Endometrial microvascular endothelial cells (primary cell): ENCODE measurements around the gene RASAL3. TPM values are rescaled to one million over a fixed set of nuclear protein-coding genes. Genes with fewer than 3 reads are reported as not detected.

ENCODE experiments used
- in situ Hi-C: cut with HindIII; loops from 2 replicates; pipeline ENCODE4 v1.10.0; 2017; ENCODE audit warnings: low sequenced_read_pairs, low pct_unique_long_range_greater_than_20kb; ENCODE audit errors: inconsistent ontology term
- total RNA-seq: library from RNA; depleted of rRNA; stranded (reverse); fragments of >200 nt; gene quantifications from one replicate; pipeline ENCODE4 v1.2.3, GENCODE V29; 2015; ENCODE audit errors: inconsistent ontology term

RASAL3 gene
- total RNA-seq, 1 donor from 2014 or later = 30.0 TPM

GRCh38 chr19:15452111-15453047, 12.0 kb downstream of the RASAL3 start:
- in situ Hi-C loops = no loop called here

GRCh38 chr19:15450528-15450890, 13.8 kb downstream of the RASAL3 start:
- in situ Hi-C loops = no loop called here

- in situ Hi-C loops = no loop called here
These were observed 14.5 kb downstream of the RASAL3 start, which contains the start of gene WIZ for GRCh38 chr19:15449620-15450527. Gene WIZ, minus strand, starts transcription at chr19:15449956. Its CDS starts 1,649 bp downstream, at chr19:15448307.

- in situ Hi-C loops = no loop called here
These were observed 15.3 kb downstream of the RASAL3 start for GRCh38 chr19:15448778-15449619.

DNA sequence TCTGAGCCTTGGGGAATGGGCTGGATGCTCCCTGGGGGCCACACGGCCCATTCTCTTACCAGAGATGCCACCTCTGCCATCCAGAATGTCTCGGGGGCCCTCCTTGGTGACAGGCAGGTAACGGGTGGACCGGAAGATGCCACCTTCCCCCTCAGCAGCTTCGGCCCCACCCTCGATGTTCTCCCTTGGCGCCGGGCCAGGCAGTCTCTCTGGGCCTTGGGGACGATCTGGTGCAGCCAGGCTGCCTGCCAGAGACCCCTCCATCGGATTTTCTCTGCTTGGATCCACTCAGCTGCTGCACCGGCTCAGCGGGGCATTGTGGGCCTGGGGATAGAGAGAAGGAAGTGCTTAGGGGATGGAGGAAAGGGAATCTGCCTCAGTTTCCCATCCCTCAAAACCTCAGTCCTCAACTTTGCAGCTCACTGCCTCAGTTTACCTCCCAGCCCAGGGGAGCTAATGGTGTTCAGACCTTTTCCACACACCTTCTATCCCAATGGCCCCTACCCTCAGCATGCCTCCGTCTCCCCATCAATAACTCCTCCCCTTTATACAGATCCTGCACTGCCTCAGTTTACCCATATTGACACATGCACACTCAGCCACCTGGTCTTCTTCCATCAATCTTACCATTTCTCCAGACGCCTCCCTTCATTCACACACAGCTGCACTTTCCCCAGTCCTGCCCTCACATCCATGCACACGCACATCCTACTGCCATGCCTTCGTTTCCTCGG, 16.1 kb downstream of the RASAL3 start:
- in situ Hi-C loops = no loop called here

DNA sequence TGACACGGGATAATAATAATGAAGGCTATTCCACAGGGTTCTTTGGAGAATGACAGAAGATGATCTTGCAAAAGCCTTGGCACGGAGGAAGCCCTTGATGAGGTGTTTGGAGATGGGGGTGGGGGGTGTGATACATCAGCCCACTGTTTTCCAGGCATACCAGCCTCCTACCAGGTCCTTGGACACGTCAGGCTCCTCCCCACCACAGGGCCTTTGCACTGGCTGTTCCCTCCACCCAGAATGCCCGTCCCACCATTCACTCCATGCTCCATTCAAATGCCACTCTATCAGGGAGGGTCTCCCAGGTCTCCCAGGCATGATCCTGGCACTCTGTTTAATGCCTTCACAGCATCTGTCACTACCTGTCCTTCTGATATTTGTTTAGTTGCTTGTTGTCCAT, 17.3 kb downstream of the RASAL3 start:
- in situ Hi-C loops = no loop called here

DNA sequence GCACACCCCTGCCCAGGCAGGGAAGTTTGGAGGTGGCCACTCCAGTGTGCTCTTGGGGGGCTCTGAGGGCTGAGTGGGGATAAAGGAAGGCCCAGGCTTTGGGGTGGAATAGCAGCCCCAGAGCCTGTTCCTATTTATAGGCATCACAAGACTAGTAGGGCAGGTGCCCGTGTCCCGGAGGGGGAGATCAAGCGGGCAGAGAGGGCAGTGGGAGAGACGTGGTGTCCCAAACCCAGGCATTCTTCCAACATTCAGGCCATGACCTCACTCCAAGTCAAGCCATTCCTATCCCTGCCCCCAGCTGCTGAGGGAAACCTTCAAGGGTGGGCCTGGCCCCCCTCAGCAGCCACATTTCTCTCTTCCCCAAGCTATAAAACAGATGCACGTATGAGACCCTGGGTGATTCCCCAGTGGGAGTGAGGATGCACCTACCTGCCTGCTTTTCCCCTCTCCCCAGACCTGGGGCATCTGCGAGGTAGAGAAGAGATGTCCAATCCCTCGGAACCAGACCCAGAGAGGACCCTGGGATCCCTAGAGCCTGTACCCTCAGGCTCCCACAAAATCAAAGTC, 18.5 kb downstream of the RASAL3 start:
- in situ Hi-C loops = no loop called here

GRCh38 chr19:15445227-15445605, 19.1 kb downstream of the RASAL3 start:
- in situ Hi-C loops = no loop called here

DNA sequence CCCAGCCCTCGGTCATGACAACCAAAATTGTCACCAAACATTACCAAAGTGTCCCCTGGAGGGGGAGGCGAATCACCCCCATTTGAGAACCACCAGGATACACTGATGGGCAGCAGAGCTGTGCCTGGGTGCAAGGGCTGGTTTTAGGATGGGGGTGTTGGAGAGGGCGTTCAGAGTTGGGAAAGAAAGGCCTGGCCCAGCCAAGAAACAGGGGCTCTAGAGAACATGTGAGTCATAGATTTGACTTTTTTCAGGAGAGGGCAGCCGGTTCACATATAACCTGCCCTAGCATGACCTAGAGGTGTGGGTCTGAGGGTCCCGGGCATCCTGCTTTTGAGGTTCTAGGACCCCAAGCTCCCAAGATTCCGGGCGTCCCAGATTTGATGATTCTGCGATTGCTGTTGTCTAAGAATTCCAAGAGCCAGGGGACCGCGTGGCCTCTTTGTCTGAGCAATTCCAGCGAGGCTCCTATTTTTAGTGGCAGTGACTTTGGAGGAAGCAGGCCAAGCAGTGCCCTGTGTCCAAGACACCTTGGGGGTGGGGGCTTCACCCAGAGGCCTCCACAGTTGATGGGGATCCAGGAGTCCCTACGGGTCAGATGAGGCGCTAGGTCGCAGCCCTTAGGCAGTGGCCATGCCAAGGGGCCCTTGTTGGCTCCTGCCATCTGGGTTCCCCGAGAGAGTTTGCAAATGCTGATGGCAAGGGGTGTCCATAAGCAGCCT, 19.7 kb downstream of the RASAL3 start:
- in situ Hi-C loops = no loop called here

DNA sequence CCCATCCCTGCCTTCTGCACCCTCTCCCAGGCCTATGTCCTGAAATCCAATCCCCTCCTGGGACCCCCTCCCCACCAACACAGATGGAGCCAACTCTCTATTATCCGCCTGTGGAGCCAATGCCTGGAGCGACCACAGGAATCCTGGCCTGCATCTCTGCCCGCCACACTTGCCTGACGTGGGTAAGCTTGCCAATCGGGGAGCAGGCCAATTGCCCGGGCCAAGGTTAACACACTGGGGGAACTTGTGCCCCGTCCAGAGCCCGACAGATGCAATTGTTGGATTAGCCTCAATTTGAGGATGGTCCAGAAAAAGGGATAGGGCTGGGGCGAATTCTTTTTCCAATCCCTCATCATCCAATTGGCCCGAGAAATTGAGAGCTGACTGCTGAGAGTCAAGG, 20.5 kb downstream of the RASAL3 start:
- in situ Hi-C loops = no loop called here

DNA sequence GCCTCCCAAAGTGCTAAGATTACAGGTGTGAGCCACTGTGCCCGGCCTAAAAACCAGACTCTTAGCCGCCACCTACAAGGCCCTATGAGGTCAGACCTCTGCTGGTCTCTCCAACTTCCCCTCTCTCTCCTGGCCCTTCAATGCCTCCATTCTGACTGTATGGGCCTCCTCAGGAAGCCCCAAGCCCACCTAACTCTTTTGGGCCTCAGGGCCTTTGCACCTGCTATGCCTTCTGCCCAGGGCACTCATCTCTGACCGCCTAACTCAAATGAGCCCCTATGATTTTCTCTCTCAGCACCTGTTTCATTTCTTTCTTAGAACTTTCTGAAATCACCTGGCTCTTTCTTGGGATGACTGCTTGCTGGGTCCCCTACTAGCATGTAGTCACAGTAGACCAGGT, 21.0 kb downstream of the RASAL3 start:
- in situ Hi-C loops = no loop called here

DNA sequence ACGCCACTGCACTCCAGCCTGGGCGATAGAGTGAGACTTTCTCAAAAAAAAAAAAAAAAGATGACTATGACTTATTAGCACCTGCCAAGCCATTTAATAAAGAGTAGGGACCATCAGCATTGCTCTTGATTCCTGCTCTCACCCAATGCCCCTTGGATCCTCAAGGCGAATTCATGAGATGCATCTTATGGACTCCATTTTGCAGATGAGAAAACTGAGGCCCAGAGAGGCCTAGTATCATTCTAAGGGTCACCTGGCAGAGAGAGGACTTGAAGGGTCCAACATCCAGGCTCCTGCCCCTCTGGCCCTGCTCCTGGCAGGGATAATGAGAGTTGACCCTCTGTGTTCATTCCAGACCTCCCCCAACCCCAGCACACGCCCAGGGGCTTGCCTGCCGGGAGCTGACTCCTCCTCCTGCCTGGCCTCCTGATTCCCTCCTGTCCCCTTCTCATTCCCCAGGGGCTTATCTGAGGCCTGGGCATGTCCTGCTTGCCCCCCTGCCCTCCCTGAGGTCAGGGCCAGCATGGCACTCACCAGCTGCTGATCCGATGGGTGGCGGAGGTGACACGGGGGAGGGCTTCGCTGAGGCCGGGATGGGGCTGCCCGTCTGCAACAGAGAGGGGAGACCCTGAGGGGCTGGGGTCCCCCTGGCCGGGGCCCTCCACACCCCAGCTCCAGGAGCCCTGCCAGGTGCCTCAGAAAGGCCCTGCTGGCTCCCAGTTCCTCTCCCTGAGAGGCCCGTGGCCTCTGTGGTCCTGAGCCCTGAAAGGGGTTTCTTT, 22.0 kb downstream of the RASAL3 start:
- in situ Hi-C loops = no loop called here

DNA sequence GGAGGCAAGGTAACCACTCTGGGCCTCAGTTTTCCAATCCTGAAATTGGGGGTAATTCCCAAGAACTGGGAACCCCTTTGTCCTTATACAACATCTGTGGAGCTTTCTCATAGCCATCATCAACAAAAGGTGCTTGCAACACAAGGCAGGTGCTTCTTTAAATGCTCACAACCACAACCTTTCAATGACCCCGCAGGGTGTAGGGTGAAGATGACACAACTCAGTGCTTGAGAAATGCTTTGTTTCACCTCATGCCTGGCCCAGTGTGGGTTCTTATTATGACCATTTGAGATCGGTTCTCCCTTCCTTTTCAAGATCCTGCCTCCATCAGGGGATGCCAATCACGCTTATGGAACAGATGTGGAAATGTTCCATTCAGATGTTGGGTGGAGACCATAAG, 23.0 kb downstream of the RASAL3 start:
- in situ Hi-C loops = no loop called here

DNA sequence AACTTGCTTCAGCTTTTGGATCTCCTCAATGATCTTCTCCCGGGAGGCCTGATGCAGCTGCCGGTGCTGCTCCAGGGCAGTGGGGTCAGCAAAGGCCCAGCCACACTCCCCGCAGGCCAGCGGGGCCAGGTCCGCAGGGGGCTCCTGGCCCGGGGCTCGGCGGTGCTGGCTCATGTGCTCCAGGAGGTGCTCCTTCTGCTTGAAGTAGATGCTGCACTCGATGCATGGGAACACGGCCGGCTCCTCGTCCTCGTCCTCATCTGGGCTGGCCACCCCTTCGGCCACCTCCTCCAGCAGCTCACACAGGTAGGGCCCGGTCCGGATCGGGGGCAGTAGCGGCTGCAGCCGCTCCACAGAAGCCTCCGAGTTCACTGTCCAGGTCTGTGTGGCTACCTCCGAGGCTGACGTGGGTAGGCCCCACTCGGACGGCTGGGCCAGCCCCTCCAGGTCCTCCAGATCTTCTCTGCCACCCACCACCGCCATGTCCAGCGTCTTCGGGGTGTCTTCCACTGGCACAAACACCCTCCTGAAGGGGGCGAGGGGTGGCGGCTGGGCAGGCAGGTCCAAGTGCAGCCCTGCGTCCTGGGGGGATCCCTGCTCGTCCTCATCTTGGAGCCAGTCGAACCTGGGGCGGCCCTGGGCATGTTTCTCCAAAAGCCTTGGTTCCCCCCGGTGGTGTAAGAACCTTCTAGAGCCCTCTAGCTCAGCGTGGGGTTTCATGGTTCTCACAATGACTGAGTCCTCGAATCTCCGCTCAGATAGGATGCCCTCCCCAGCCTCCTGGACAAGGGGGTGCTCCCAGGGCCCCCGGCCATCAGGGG, 24.3 kb downstream of the RASAL3 start:
- in situ Hi-C loops = no loop called here

- in situ Hi-C loops = no loop called here
These were observed 25.1 kb downstream of the RASAL3 start for GRCh38 chr19:15439078-15439799.
